Gastrocnemius medialis (tissue), 4 donors: Measurements from ENCODE around the gene MAPKAP1. TPM values are rescaled to one million over a fixed set of nuclear protein-coding genes. Genes with fewer than 3 reads are reported as not detected.
A peak's percentile ranks its signal among the peaks of the same experiment; 100 is the strongest.

Experiments used
- ATAC-seq, 2 donors: fragments of 150-250 bp; one replicate each; pipeline ENCODE4 v1.9.1; 2016
- DNase-seq, 2 donors: peaks; one replicate each; pipeline ENCODE4 v3.0.0-alpha.2; 2019
- H3K27ac ChIP-seq, 4 donors: fragments of 200-600 bp; sonication (generic); 1 replicate in 1 of 4; 2 replicates in 3 of 4; pipeline ENCODE4 v1.5.1; 2016 to 2018; ENCODE audit warnings: mild to moderate bottlenecking in 2 of 4, moderate library complexity in 1 of 4
- H3K27me3 ChIP-seq, 3 donors: fragments of 200-600 bp; sonication (generic) in 2 of 3; 1 replicate in 1 of 3; 2 replicates in 2 of 3; pipeline versions ENCODE4 v1.5.1 to v1.6.0; 2016 to 2019; ENCODE audit warnings: mild to moderate bottlenecking in 1 of 3, moderate library complexity in 1 of 3
- H3K36me3 ChIP-seq, 2 donors: fragments of 200-600 bp; sonication (generic) in 1 of 2; one replicate each; pipeline ENCODE4 v1.5.1; 2017 to 2018
- H3K4me1 ChIP-seq, 2 donors: fragments of 200-600 bp; sonication (generic) in 1 of 2; one replicate each; pipeline ENCODE4 v1.5.1; 2016 to 2017; ENCODE audit warnings: mild to moderate bottlenecking in 2 of 2
- H3K4me3 ChIP-seq, 4 donors: fragments of 200-600 bp; sonication (generic) in 3 of 4; 1 replicate in 1 of 4; 2 replicates in 3 of 4; pipeline ENCODE4 v1.5.1; 2016 to 2019; ENCODE audit warnings: mild to moderate bottlenecking in 2 of 4
- H3K9me3 ChIP-seq, 3 donors: fragments of 200-600 bp; sonication (generic) in 2 of 3; 1 replicate in 1 of 3; 2 replicates in 2 of 3; pipeline ENCODE4 v1.5.1; 2016 to 2019
- CTCF ChIP-seq, 5 experiments: fragments of 450-650 bp in 3 of 5; fragments of 200-600 bp in 2 of 5; sonication (generic) in 2 of 5; IDR thresholded peaks in 4 of 5; conservative IDR thresholded peaks in 1 of 5; 1 replicate in 4 of 5; 2 replicates in 1 of 5; pipeline ENCODE4 v1.5.1; 2016 to 2019; ENCODE audit warnings: antibody characterized with exemption in 5 of 5, mild to moderate bottlenecking in 3 of 5, moderate library complexity in 3 of 5
- POLR2A ChIP-seq, 2 donors: fragments of 450-650 bp; IDR thresholded peaks; one replicate each; pipeline ENCODE4 v1.6.1; 2017; ENCODE audit warnings: antibody characterized with exemption in 2 of 2, mild to moderate bottlenecking in 2 of 2, moderate library complexity in 2 of 2
- in situ Hi-C, 4 donors: fragments of 200-750 bp; cut with MboI; loops; one replicate each; pipeline versions ENCODE4 v1.15.0 to v1.8.0; 2017; ENCODE audit warnings: low sequenced_read_pairs in 4 of 4
- intact Hi-C: fragments of 100-400 bp; cut with DNase I; formaldehyde crosslinking; loops from one replicate; pipeline ENCODE4 v1.15.1; 2023; ENCODE audit warnings: low total_unique reads
- total RNA-seq, 4 donors: library from RNA; depleted of rRNA; stranded (reverse); fragments of >200 nt; gene quantifications; one replicate each; pipeline versions ENCODE4 v1.1.0 to v1.2.3, GENCODE V29; 2016

Gene MAPKAP1
- total RNA-seq, 4 donors from 2014 or later, result 58.2 to 123 (median 104) TPM

GRCh38 chr9:125513303-125513667 is 193.7 kb downstream of the MAPKAP1 start:
- no peaks in the 10 kb centered on the region for H3K36me3 ChIP-seq
- no peak for TF ChIP-seq CTCF (IDR thresholded peaks at IDR 0.05 in 4 of 5, conservative IDR thresholded peaks at IDR 0.05 in 1 of 5)
- no peak for TF ChIP-seq POLR2A (IDR thresholded peaks at IDR 0.05)
- H3K9me3 ChIP-seq, result no peaks in the 10 kb centered on the region
- peak overlapping the region in 1 of 4 donors; percentile 25 for H3K4me3 ChIP-seq
- intact Hi-C loops (no loop called here), in situ Hi-C loops (no loop called here)
- DNase-seq, result no peak
- H3K27ac ChIP-seq, result peak overlapping the region; percentile 31 to 45 (median 41)
- no peaks in the 10 kb centered on the region for H3K27me3 ChIP-seq
- H3K4me1 ChIP-seq, result peaks cover 31 to 37% of the 10 kb centered on the region in 2 donors
- ATAC-seq, result no peak

- H3K27ac ChIP-seq, result no peak overlapping the region
- no peak overlapping the region for H3K4me3 ChIP-seq
- intact Hi-C loops, result no loop called here
- ATAC-seq (no peak), DNase-seq (no peak)
- no peaks in the 10 kb centered on the region for H3K36me3 ChIP-seq
- H3K4me1 ChIP-seq, result peaks cover 31 to 37% of the 10 kb centered on the region in 2 donors
- in situ Hi-C loops, result no loop called here
- TF ChIP-seq CTCF (IDR thresholded peaks at IDR 0.05 in 4 of 5, conservative IDR thresholded peaks at IDR 0.05 in 1 of 5) (no peak), POLR2A (IDR thresholded peaks at IDR 0.05) (no peak)
- no peaks in the 10 kb centered on the region for H3K27me3 ChIP-seq
- H3K9me3 ChIP-seq, result no peaks in the 10 kb centered on the region
Measured at GRCh38 chr9:125511789-125512660, 195.0 kb downstream of the MAPKAP1 start.

- Histone ChIP-seq H3K4me3 (no peak overlapping the region), H3K4me1 (peaks cover 31 to 37% of the 10 kb centered on the region in 2 donors)
Measured at GRCh38 chr9:125510980-125511379, 196.0 kb downstream of the MAPKAP1 start.

GRCh38 chr9:125509476-125509875 is 197.5 kb downstream of the MAPKAP1 start:
- Histone ChIP-seq H3K27ac (no peak overlapping the region), H3K4me1 (peaks cover 31 to 37% of the 10 kb centered on the region in 2 donors), H3K27me3 (no peaks in the 10 kb centered on the region), H3K36me3 (peaks cover 0 to 4% of the 10 kb centered on the region in 2 donors), H3K9me3 (no peaks in the 10 kb centered on the region), H3K4me3 (no peak overlapping the region)
- in situ Hi-C loops (no loop called here), intact Hi-C loops (no loop called here)
- TF ChIP-seq POLR2A (IDR thresholded peaks at IDR 0.05), result no peak
- no peak for TF ChIP-seq CTCF (IDR thresholded peaks at IDR 0.05 in 4 of 5, conservative IDR thresholded peaks at IDR 0.05 in 1 of 5)
- no peak for DNase-seq
- ATAC-seq, result no peak

More at GRCh38 chr9:125510980-125511379, 196.0 kb downstream of the MAPKAP1 start:
- in situ Hi-C loops, result no loop called here
- ATAC-seq, result no peak
- DNase-seq, result no peak
- TF ChIP-seq CTCF (IDR thresholded peaks at IDR 0.05 in 4 of 5, conservative IDR thresholded peaks at IDR 0.05 in 1 of 5), result no peak
- no peak for TF ChIP-seq POLR2A (IDR thresholded peaks at IDR 0.05)
- Histone ChIP-seq H3K27ac (no peak overlapping the region), H3K9me3 (no peaks in the 10 kb centered on the region), H3K27me3 (no peaks in the 10 kb centered on the region), H3K36me3 (peaks cover 0 to 2% of the 10 kb centered on the region in 2 donors)
- intact Hi-C loops, result no loop called here
